Endodermal cell (in vitro differentiated cells): ENCODE measurements around the gene RPRD2. TPM values are rescaled to one million over a fixed set of nuclear protein-coding genes. Genes with fewer than 3 reads are reported as not detected.

Source experiments
- DNase-seq: peaks from one replicate; pipeline ENCODE4 v3.0.0-alpha.2; 2017
- H3K27ac ChIP-seq: 2 replicates; pipeline ENCODE4 v1.5.1; 2013; ENCODE audit warnings: mild to moderate bottlenecking, low read depth, low read length, moderate library complexity
- H3K27me3 ChIP-seq: 2 replicates; pipeline ENCODE4 v1.6.1; 2013; ENCODE audit warnings: mild to moderate bottlenecking, low read length, moderate library complexity; ENCODE audit not compliant: insufficient read depth, control insufficient read depth, poor library complexity, severe bottlenecking
- H3K36me3 ChIP-seq: 2 replicates; pipeline ENCODE4 v1.7.0; 2013; ENCODE audit warnings: mild to moderate bottlenecking, low read length, moderate library complexity; ENCODE audit not compliant: control insufficient read depth, insufficient read depth
- H3K4me1 ChIP-seq: one replicate; pipeline ENCODE4 v1.7.0; 2013; ENCODE audit warnings: low read length; ENCODE audit not compliant: control insufficient read depth, insufficient read depth
- H3K4me3 ChIP-seq: 2 replicates; pipeline ENCODE4 v1.5.1; 2013; ENCODE audit warnings: mild to moderate bottlenecking, low read length, moderate library complexity
- H3K9ac ChIP-seq: 2 replicates; pipeline ENCODE4 v1.6.1; 2013; ENCODE audit warnings: mild to moderate bottlenecking, low read length, moderate library complexity; ENCODE audit not compliant: poor library complexity, severe bottlenecking; ENCODE audit errors: extremely low read depth
- H3K9me3 ChIP-seq: 2 replicates; pipeline ENCODE4 v1.6.1; 2013; ENCODE audit warnings: mild to moderate bottlenecking, low read length, moderate library complexity; ENCODE audit not compliant: control insufficient read depth
- H3K27ac Mint-ChIP-seq: 2 replicates; pipeline ENCODE4 v1.8.0; 2020; ENCODE audit warnings: mixed read lengths
- H3K27me3 Mint-ChIP-seq: 2 replicates; pipeline ENCODE4 v1.8.0; 2021; ENCODE audit warnings: mild to moderate bottlenecking, mixed read lengths; ENCODE audit not compliant: insufficient read depth
- H3K36me3 Mint-ChIP-seq: 2 replicates; pipeline ENCODE4 v1.8.0; 2020; ENCODE audit warnings: low read depth, mixed read lengths
- H3K4me1 Mint-ChIP-seq: 2 replicates; pipeline ENCODE4 v1.8.0; 2020; ENCODE audit warnings: mixed read lengths
- H3K4me3 Mint-ChIP-seq: 2 replicates; pipeline ENCODE4 v1.8.0; 2020; ENCODE audit warnings: mild to moderate bottlenecking, moderate library complexity, mixed read lengths
- H3K9me3 Mint-ChIP-seq: 2 replicates; pipeline ENCODE4 v1.8.0; 2020; ENCODE audit warnings: mild to moderate bottlenecking, mixed read lengths
- CTCF ChIP-seq: fragments of 200-600 bp; sonication (generic); conservative IDR thresholded peaks from 2 replicates; pipeline ENCODE4 v1.5.0; 2021; ENCODE audit warnings: antibody characterized with exemption, mild to moderate bottlenecking
- WGBS, 2 experiments: methylation state at CpG; one replicate each; pipeline versions ENCODE4 v1.1.5 to v1.1.7; 2013; ENCODE audit warnings: missing lambda C conversion rate in 2 of 2, mixed read lengths in 1 of 2; ENCODE audit not compliant: insufficient coverage in 1 of 2, insufficient read length in 1 of 2; 5-methylcytosine and 5-hydroxymethylcytosine counted together
- total RNA-seq, 2 donors: library from RNA; stranded (reverse); fragmentation: NEBNext Ultra II Directional in 1 of 2; extraction: Animal tissue kit (Norgen Biotek cat#: 25700) in 1 of 2; gene quantifications; 2 replicates in 1 of 2; 3 replicates in 1 of 2; pipeline ENCODE4 v1.2.1, GENCODE V29; 2021

Gene RPRD2
- total RNA-seq, 2 donors from 2014 or later, result 33.1 to 35.9 TPM

- WGBS, 2 experiments, result 87% methylated on average over 2 of the region's 2 CpGs; no CpG with 5 or more reads in 1 of the 2 experiments
- Histone ChIP-seq H3K9ac (no peak overlapping the region), H3K36me3 (no peaks in the 10 kb centered on the region), H3K4me1 (no peaks in the 10 kb centered on the region), H3K27me3 (peaks cover 6% of the 10 kb centered on the region), H3K4me3 (no peak overlapping the region), H3K9me3 (no peaks in the 10 kb centered on the region), H3K27ac (no peak overlapping the region)
- no peak overlapping the region for H3K4me3 Mint-ChIP-seq
- H3K27ac Mint-ChIP-seq, result no peak overlapping the region
- no peak for DNase-seq
- no peak for TF ChIP-seq CTCF
- H3K4me1 Mint-ChIP-seq, result peaks cover 2% of the 10 kb centered on the region
- no peaks in the 10 kb centered on the region for H3K36me3 Mint-ChIP-seq
- H3K27me3 Mint-ChIP-seq, result peaks cover 12% of the 10 kb centered on the region
- H3K9me3 Mint-ChIP-seq, result no peaks in the 10 kb centered on the region
Measured at GRCh38 chr1:150479927-150480352, 116.0 kb downstream of the RPRD2 start.

DNA sequence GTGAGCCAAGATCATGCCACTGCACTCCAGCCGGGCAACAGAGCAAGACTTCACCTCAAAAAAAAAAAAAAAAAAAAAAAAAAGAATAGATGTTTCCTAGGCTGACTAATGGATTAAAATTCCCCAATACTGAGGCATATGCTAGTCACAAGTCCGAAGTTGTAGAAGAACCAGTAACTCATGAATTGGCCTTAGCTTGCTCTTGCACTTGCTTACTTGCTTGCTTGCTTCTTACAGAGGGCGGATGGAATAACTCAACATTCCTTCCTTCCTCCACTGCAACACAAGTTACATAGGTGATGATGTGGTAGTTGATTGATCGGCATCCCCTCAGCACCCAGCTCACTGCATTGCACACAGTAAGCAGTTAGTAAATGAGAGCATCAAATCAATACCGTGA lies 120.5 kb downstream of the RPRD2 start:
- H3K36me3 ChIP-seq, result peaks cover 8% of the 10 kb centered on the region
- Mint-ChIP-seq H3K27me3 (peaks cover 5% of the 10 kb centered on the region), H3K9me3 (no peaks in the 10 kb centered on the region), H3K4me3 (no peak overlapping the region), H3K27ac (no peak overlapping the region), H3K36me3 (peaks cover 7% of the 10 kb centered on the region), H3K4me1 (peaks cover 10% of the 10 kb centered on the region)
- no peak for DNase-seq
- H3K4me3 ChIP-seq, result no peak overlapping the region
- no peaks in the 10 kb centered on the region for H3K4me1 ChIP-seq
- H3K27ac ChIP-seq, result no peak overlapping the region
- WGBS, 2 experiments, result 88 to 95% methylated on average over 2 to 3 of the region's 5 CpGs
- no peaks in the 10 kb centered on the region for H3K9me3 ChIP-seq
- H3K27me3 ChIP-seq, result peaks cover 4% of the 10 kb centered on the region
- no peak for TF ChIP-seq CTCF
- no peak overlapping the region for H3K9ac ChIP-seq

DNA sequence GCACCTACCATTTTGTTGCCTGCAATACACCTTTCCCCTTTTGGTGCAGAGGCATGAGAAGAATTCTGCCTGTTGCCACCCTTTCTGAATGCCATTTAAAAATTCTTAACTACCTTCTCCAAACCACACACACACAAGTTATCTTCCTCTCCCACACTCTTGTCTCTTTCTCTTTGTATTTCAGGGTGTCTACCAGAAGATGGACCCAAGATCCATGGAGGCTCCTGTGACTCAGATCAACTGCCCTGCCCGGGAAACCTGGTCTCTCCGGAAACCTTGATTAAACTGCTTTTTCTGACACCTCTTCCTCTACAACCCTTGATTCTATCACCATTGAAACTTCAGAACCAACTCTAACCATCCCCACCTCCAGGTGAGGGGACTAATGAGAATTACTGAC lies 120.9 kb downstream of the RPRD2 start:
- Mint-ChIP-seq H3K4me3 (no peak overlapping the region), H3K4me1 (peaks cover 8% of the 10 kb centered on the region), H3K36me3 (peaks cover 7% of the 10 kb centered on the region), H3K9me3 (no peaks in the 10 kb centered on the region), H3K27ac (no peak overlapping the region), H3K27me3 (peaks cover 3% of the 10 kb centered on the region)
- Histone ChIP-seq H3K36me3 (peaks cover 11% of the 10 kb centered on the region), H3K9me3 (no peaks in the 10 kb centered on the region), H3K27ac (no peak overlapping the region), H3K27me3 (peaks cover under 1% of the 10 kb centered on the region), H3K9ac (no peak overlapping the region), H3K4me1 (no peaks in the 10 kb centered on the region), H3K4me3 (no peak overlapping the region)
- peak; percentile 55 for TF ChIP-seq CTCF
- DNase-seq, result no peak
- 58 to 65% methylated on average over 2 of the region's 2 CpGs for WGBS, 2 experiments
